WTC11 (cell line): Measurements from ENCODE around the gene DOK7.

Experiments
- CREB1 ChIP-seq: sonication (generic); formaldehyde crosslinking; IDR thresholded peaks from 2 replicates; pipeline ENCODE4 v1.8.0; 2023; ENCODE audit warnings: mild to moderate bottlenecking, missing genetic modification reagents
- CTCF ChIP-seq: fragments of 200-600 bp; IDR thresholded peaks from 2 replicates; pipeline ENCODE4 v1.8.0; 2022; ENCODE audit warnings: antibody characterized with exemption
- ELF4 ChIP-seq: sonication (generic); formaldehyde crosslinking; IDR thresholded peaks from 2 replicates; pipeline ENCODE4 v1.8.1; 2022; ENCODE audit warnings: low read depth, mild to moderate bottlenecking, moderate library complexity, missing genetic modification reagents
- NR1H2 ChIP-seq: sonication (generic); formaldehyde crosslinking; IDR thresholded peaks from 2 replicates; pipeline ENCODE4 v1.9.0; 2021; ENCODE audit warnings: mild to moderate bottlenecking, moderate library complexity, missing genetic modification reagents
- TF ChIP-seq, protein P1 (sequence below): sonication (generic); formaldehyde crosslinking; IDR thresholded peaks from 2 replicates; pipeline ENCODE4 v1.8.1; 2022; ENCODE audit warnings: low read depth, mild to moderate bottlenecking, moderate library complexity, missing genetic modification reagents, borderline replicate concordance

- TF ChIP-seq CTCF (no peak; the same call in 1 of the 2 replicates), CREB1 (no peak), ELF4 (CRISPR knock-in tag) (no peak), NR1H2 (CRISPR knock-in tag) (no peak)
- TF ChIP-seq, protein P1, sequence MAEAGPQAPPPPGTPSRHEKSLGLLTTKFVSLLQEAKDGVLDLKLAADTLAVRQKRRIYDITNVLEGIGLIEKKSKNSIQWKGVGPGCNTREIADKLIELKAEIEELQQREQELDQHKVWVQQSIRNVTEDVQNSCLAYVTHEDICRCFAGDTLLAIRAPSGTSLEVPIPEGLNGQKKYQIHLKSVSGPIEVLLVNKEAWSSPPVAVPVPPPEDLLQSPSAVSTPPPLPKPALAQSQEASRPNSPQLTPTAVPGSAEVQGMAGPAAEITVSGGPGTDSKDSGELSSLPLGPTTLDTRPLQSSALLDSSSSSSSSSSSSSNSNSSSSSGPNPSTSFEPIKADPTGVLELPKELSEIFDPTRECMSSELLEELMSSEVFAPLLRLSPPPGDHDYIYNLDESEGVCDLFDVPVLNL (CRISPR knock-in tag), result no peak
Observed at GRCh38 chr4:3443750-3444309, 19.3 kb upstream of the DOK7 start.
